Measurements from ENCODE around the gene CORT.

CORT gene

DNA sequence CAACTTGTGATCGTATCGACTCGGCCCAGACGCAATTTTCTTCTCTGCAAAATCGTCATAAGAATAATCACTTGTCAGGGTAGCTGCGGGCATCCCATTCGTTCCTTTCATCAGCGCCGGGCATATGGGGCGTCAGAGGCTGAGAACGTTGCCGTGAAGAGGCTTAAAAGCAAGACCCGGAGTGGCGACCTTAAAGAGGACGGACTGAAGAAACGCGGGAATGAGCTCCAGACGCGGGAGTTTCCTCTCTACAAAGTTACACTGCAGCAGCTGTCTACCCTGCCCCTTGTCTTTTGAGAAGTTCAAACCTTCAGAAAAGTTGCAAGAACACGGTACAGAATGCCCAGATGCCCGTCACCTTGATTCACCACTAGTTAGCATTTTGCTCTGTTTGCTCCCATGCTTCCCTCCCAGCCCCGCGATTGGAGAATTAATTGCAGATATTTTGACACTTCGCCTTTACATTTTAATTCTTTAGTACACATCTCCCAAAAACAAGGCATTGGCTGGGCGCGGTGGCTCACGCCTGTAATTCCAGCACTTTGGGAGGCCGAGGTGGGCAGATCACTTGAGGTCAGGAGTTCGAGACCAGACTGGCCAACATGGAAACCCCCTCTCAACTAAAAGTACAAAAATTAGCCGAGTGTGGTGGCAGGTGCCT lies 18.6 kb upstream of the CORT start:
- H3K27ac ChIP-seq = peak overlapping the region; percentile 78
- TF ChIP-seq, protein P1, sequence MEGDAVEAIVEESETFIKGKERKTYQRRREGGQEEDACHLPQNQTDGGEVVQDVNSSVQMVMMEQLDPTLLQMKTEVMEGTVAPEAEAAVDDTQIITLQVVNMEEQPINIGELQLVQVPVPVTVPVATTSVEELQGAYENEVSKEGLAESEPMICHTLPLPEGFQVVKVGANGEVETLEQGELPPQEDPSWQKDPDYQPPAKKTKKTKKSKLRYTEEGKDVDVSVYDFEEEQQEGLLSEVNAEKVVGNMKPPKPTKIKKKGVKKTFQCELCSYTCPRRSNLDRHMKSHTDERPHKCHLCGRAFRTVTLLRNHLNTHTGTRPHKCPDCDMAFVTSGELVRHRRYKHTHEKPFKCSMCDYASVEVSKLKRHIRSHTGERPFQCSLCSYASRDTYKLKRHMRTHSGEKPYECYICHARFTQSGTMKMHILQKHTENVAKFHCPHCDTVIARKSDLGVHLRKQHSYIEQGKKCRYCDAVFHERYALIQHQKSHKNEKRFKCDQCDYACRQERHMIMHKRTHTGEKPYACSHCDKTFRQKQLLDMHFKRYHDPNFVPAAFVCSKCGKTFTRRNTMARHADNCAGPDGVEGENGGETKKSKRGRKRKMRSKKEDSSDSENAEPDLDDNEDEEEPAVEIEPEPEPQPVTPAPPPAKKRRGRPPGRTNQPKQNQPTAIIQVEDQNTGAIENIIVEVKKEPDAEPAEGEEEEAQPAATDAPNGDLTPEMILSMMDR (IDR thresholded peaks at IDR 0.05) = no peak
- TF ChIP-seq ZFX (IDR thresholded peaks at IDR 0.05; ENCODE audit: borderline replicate concordance) = no peak

DNA sequence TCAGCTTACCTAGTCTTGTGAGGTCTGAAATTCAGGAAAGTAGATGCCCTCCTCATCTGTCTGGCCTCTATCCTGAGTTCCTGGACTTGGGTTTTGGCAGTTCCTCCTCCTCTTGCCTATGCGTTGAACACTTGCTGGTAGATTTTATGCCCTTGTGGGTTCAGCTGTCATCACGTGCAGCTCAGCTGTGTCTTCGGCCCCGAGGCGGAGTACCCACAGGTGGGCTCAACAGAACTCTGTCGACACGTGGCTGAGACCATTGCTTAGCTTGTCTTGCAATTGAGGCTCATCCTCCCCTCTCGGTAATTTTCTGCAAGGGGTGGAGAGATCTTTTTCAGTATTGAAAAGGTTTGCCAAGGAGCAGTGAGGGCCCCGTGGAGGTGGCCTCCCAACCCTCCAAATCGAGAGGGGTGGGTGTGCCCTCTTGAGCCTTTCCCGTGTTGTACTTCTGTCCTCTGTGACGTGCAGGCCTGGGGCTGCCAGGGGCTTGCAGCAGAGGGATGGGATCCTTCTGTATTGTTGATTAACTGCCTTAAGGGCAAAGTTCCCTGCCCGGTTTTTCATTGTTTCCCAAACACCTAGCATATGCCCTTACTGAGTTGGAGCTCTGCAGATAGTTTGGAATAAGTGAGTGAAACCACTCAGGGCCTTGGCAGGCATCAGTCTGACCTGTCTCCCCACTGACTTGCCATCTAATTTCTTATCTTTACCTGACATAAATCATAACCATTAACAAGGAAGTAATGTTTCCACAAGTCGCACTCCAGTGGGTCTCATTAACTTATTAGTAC lies 16.7 kb upstream of the CORT start:
- no peak for TF ChIP-seq ZFX (IDR thresholded peaks at IDR 0.05; ENCODE audit: borderline replicate concordance)

DNA sequence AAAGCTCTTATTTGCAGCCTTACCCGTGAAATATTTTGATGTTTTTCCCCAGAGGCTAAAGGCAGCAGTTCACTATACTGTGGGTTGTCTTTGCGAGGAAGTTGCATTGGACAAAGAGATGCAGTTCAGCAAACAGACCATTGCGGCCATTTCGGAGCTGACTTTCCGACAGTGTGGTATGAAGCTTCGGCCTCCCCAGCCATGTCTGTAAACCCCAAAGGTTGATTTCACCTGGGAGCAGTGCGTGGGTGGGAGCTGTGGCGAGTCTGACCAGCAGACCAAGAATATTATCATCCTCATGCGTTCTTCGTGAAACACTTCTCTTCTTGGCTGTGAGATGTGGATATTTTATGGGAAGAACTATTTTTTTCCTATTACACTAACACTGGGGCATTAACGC lies 16.0 kb upstream of the CORT start:
- TF ChIP-seq ZFX (IDR thresholded peaks at IDR 0.05; ENCODE audit: borderline replicate concordance) = no peak
- TF ChIP-seq, protein P1 (IDR thresholded peaks at IDR 0.05) = no peak
- H3K27ac ChIP-seq = no peak overlapping the region

More for the DNA sequence above, 16.7 kb upstream of the CORT start:
- no peak overlapping the region for H3K27ac ChIP-seq

DNA sequence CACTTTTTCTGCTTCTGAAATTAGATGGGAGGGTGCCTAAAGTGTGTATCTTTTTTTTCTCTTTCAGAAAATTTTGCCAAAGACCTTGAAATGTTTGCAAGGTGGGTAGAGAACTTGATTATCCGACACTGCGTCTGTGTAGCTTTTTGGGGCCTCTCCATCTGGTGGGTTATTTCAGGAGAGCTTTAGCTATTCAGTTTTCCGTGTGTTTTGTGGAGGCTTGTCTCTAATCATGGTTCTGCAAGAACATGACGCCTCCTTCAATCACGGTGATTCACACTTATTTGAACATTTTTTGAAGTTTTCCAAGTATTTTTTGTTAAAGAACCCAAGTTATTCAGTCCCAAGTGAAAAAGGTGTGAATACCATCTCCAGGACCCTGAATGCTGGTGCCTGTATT lies 15.2 kb upstream of the CORT start:
- no peak for TF ChIP-seq ZFX (IDR thresholded peaks at IDR 0.05; ENCODE audit: borderline replicate concordance)
- TF ChIP-seq, protein P1 (IDR thresholded peaks at IDR 0.05) = no peak
- no peak overlapping the region for H3K27ac ChIP-seq

DNA sequence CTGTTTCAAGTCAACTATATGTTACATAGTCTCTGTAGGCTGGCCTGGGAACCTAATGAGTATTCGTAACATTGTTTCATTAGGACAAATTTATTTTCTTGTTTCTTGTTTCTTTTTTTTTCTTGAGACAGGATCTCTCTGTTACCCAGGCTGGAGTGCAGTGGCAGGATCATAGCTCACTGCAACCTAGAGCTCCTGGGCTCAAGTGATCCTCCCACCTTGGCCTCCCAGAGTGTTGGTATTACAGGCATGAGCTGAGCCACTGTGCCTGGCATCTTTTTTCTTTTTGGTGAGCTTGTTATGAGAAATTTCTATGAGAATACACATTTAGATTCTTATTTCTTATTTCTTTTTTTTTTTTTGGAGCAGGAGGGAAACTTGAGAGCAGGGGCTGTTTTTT lies 12.8 kb upstream of the CORT start:
- no peak overlapping the region for H3K27ac ChIP-seq
- no peak for TF ChIP-seq ZFX (IDR thresholded peaks at IDR 0.05; ENCODE audit: borderline replicate concordance)
- TF ChIP-seq, protein P1 (IDR thresholded peaks at IDR 0.05) = no peak

DNA sequence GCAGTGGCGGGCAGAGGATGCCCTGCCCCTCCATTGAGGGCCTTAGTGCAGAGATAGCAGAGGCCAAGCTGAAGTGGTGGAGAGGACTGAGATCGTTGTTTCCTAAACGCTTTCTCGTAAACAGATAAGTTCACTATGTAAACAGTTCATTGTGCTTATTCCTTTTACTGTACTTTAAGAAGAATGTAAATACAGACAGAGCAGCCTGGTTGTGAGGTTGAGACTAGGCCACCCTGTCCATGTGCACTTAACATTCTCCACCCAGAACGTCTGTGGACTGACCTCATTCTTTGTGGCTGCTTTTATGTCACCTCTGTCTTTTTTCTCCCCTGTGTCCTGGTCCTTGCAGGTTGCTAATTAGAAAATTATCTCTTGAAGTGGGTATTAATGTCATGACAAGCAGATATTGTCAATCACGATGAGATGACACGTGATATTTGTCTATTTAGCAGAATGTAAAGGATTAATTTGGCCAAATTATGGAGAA lies 11.1 kb upstream of the CORT start:
- TF ChIP-seq, protein P1 (IDR thresholded peaks at IDR 0.05) = no peak
- no peak for TF ChIP-seq ZFX (IDR thresholded peaks at IDR 0.05; ENCODE audit: borderline replicate concordance)
- no peak overlapping the region for H3K27ac ChIP-seq

DNA sequence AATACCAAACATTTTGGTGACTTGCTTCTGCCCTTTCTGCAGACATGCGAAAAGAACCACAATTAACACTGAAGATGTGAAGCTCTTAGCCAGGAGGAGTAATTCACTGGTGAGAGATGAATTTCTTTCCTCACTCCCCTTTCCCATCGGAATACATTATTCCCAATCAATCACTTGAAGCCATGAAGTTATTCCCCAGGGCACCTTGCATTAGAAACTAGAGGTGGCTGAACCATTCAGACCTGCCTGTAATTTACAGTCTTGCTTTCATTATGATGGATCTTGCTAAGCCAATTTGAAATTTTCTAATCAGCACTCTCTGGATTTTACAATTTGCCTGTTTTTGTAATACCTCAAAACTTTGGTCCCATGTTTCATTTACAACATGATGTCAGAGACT lies 9.5 kb upstream of the CORT start:
- TF ChIP-seq, protein P1 (IDR thresholded peaks at IDR 0.05) = no peak
- TF ChIP-seq ZFX (IDR thresholded peaks at IDR 0.05; ENCODE audit: borderline replicate concordance) = no peak
- no peak overlapping the region for H3K27ac ChIP-seq

Measured in 22Rv1 (cell line).